Epithelial cell of proximal tubule (primary cell): ENCODE measurements around the gene LGALS3. TPM values are rescaled to one million over a fixed set of nuclear protein-coding genes. Genes with fewer than 3 reads are reported as not detected.

Experiments used
- DNase-seq: peaks from one replicate; pipeline ENCODE4 v3.0.0-alpha.2; 2011; ENCODE audit warnings: low read depth
- H3K4me3 ChIP-seq: 2 replicates; pipeline ENCODE4 v1.5.1; 2011; ENCODE audit warnings: low read depth, mild to moderate bottlenecking, low read length
- CTCF ChIP-seq: conservative IDR thresholded peaks from 2 replicates; pipeline ENCODE4 v1.5.1; 2012; ENCODE audit warnings: low read depth, mild to moderate bottlenecking, low read length
- total RNA-seq: library from RNA; depleted of rRNA; stranded (reverse); fragments of >200 nt; gene quantifications from 2 replicates; pipeline ENCODE4 v1.2.3, GENCODE V29; 2015

Gene LGALS3
- total RNA-seq, 1 donor from 2014 or later, result 70.4 TPM

- no peak for TF ChIP-seq CTCF
- no peak for DNase-seq
- no peak overlapping the region for H3K4me3 ChIP-seq
Observed at GRCh38 chr14:55118761-55119160, 10.3 kb upstream of the LGALS3 start.

- no peak overlapping the region for H3K4me3 ChIP-seq
- TF ChIP-seq CTCF, result no peak
- DNase-seq, result no peak
Observed at GRCh38 chr14:55120571-55121495, 8.2 kb upstream of the LGALS3 start.

- H3K4me3 ChIP-seq, result no peak overlapping the region
- no peak for DNase-seq
- no peak for TF ChIP-seq CTCF
Observed at GRCh38 chr14:55121628-55122439, 7.2 kb upstream of the LGALS3 start.

- DNase-seq, result no peak
- no peak overlapping the region for H3K4me3 ChIP-seq
Observed at GRCh38 chr14:55122440-55122986, 6.5 kb upstream of the LGALS3 start.

GRCh38 chr14:55123101-55123500 lies 6.0 kb upstream of the LGALS3 start:
- no peak for DNase-seq
- H3K4me3 ChIP-seq, result no peak overlapping the region
- TF ChIP-seq CTCF, result no peak

More at GRCh38 chr14:55122440-55122986, 6.5 kb upstream of the LGALS3 start:
- no peak for TF ChIP-seq CTCF

GRCh38 chr14:55123852-55124639 lies 5.0 kb upstream of the LGALS3 start:
- TF ChIP-seq CTCF, result no peak
- no peak overlapping the region for H3K4me3 ChIP-seq
- DNase-seq, result no peak
